ENCODE measurements around the gene UNC5C. TPM values are rescaled to one million over a fixed set of nuclear protein-coding genes. Genes with fewer than 3 reads are reported as not detected.

The UNC5C gene
- total RNA-seq, 2 donors from 2014 or later, result 0.52 to 2.0 TPM

DNA sequence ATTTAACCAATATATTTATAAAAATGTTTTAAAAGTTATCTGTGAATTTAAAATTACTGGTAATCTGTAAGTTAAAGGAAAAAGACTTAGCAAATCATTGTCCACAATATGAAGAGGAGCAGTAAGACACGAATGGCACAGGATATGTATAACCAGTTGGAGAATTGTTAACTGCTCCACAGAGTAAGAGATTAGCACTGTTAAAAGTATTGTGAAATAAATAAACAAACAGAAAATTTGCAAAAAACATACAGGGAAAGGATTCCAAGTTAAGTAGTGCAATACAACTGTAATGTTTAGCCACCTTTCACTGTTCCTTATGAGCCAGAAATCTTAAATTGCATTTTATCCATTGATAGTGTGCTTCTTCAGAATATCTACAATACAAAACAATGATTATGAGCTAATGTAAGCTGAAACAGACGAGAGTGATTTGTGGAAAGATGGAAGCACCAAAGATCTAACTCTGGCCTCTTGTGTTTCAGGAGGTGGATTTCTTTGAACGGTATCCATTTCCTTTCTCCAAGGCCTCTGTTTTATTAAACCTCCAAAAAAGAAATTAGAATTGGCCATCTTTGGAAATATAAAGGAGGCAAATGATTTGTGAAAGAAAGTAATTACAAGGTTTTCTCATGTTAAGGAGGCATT is 188.4 kb downstream of the UNC5C start:
- no peak overlapping the region for H3K27ac ChIP-seq
- DNase-seq (no peak), ATAC-seq (no peak)
- intact Hi-C loops (cut with DNase I), result no loop called here
- no peaks in the 10 kb centered on the region for H3K9me3 ChIP-seq
- TF ChIP-seq, protein P1, sequence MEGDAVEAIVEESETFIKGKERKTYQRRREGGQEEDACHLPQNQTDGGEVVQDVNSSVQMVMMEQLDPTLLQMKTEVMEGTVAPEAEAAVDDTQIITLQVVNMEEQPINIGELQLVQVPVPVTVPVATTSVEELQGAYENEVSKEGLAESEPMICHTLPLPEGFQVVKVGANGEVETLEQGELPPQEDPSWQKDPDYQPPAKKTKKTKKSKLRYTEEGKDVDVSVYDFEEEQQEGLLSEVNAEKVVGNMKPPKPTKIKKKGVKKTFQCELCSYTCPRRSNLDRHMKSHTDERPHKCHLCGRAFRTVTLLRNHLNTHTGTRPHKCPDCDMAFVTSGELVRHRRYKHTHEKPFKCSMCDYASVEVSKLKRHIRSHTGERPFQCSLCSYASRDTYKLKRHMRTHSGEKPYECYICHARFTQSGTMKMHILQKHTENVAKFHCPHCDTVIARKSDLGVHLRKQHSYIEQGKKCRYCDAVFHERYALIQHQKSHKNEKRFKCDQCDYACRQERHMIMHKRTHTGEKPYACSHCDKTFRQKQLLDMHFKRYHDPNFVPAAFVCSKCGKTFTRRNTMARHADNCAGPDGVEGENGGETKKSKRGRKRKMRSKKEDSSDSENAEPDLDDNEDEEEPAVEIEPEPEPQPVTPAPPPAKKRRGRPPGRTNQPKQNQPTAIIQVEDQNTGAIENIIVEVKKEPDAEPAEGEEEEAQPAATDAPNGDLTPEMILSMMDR (IDR thresholded peaks at IDR 0.05), result no peak
- no peak for TF ChIP-seq POLR2A (IDR thresholded peaks at IDR 0.05)
- WGBS, 2 donors, result 56 to 60% methylated on average over 3 of the region's 3 CpGs
- no peak overlapping the region for H3K4me3 ChIP-seq
- H3K27me3 ChIP-seq, result no peaks in the 10 kb centered on the region
- no peaks in the 10 kb centered on the region for H3K36me3 ChIP-seq (replicated peaks in 1 of 2; ENCODE audit: insufficient read depth in 1 of 2, low read depth in 2 of 2)
- no peaks in the 10 kb centered on the region for H3K4me1 ChIP-seq

DNA sequence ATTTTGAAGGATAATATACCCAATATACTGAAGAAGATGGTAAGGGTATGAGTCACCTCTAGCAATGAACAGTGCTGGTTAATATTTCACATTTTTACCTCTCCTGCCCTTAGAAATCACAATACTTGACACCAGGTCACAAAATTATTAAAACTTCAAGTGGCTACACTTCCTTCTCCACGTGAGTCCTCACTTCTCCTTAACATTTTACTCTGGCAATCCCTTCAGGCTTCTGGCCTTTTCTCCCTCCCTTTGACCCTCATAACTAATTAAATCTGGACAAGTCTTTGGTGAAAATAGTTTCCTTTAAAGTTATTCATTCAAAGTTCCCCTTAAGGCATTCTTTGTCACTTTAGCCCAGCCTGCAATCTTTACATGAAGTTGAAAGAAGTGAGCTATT is 190.4 kb downstream of the UNC5C start:
- Histone ChIP-seq H3K4me3 (no peak overlapping the region), H3K27me3 (no peaks in the 10 kb centered on the region), H3K4me1 (no peaks in the 10 kb centered on the region), H3K36me3 (replicated peaks in 1 of 2; ENCODE audit: insufficient read depth in 1 of 2, low read depth in 2 of 2) (no peaks in the 10 kb centered on the region), H3K27ac (no peak overlapping the region), H3K9me3 (no peaks in the 10 kb centered on the region)
- DNase-seq (no peak), ATAC-seq (no peak)
- TF ChIP-seq POLR2A (IDR thresholded peaks at IDR 0.05), result no peak
- TF ChIP-seq, protein P1 (IDR thresholded peaks at IDR 0.05), result no peak
- intact Hi-C loops (cut with DNase I), result no loop called here
- WGBS, 2 donors, result 14 to 38% methylated on average over 1 of the region's 1 CpG

DNA sequence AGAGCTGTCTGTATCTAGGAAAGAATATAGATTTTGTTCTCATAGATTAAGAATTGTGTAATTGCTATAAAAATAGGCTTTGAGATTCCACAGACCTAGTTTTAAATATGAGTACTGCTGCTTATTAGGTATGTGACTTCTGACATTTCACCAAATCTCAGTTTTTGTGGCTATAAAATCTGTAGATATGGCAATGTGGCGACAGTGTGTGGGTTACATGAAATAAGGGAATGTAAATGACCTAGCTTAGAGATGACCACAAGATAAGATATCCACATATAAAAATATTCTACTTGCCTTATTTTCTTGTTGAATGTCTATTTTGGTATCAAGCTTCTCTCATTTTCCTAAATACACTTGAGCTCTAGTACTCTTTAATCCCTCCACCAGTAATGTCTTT is 193.8 kb downstream of the UNC5C start:
- intact Hi-C loops (cut with DNase I), result no loop called here
- TF ChIP-seq, protein P1 (IDR thresholded peaks at IDR 0.05), result no peak
- TF ChIP-seq POLR2A (IDR thresholded peaks at IDR 0.05), result no peak
- no peak overlapping the region for H3K4me3 ChIP-seq
- no peaks in the 10 kb centered on the region for H3K36me3 ChIP-seq (replicated peaks in 1 of 2; ENCODE audit: insufficient read depth in 1 of 2, low read depth in 2 of 2)
- no peak overlapping the region for H3K27ac ChIP-seq
- DNase-seq (no peak), ATAC-seq (no peak)
- WGBS, 2 donors, result 72 to 79% methylated on average over 1 of the region's 1 CpG
- no peaks in the 10 kb centered on the region for H3K9me3 ChIP-seq
- H3K4me1 ChIP-seq, result no peaks in the 10 kb centered on the region
- H3K27me3 ChIP-seq, result no peaks in the 10 kb centered on the region

DNA sequence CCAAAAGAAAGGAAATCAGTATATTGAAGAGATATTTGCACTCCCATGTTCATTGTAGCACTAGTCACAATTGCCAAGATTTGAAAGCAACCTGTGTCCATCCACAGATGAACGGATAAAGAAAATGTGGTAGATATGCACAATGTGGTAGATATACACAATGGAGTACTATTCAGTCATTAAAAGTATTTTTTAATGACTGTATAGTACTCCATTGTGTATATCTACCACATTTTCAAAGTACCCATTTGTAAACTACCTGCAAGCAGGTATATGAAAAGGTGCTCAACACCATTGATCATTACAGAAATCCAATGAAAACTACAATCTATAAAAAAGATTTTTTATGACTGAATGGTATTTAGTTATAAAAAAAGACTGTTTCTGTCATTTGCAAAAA is 200.4 kb downstream of the UNC5C start:
- WGBS, 2 donors, result 62 to 69% methylated on average over 1 of the region's 1 CpG
- Histone ChIP-seq H3K4me1 (no peaks in the 10 kb centered on the region), H3K4me3 (no peak overlapping the region), H3K9me3 (peaks cover 0 to 10% (median 0%) of the 10 kb centered on the region in 3 donors), H3K27me3 (no peaks in the 10 kb centered on the region), H3K36me3 (replicated peaks in 1 of 2; ENCODE audit: insufficient read depth in 1 of 2, low read depth in 2 of 2) (no peaks in the 10 kb centered on the region), H3K27ac (no peak overlapping the region)
- intact Hi-C loops (cut with DNase I), result no loop called here
- ATAC-seq (no peak), DNase-seq (no peak)
- TF ChIP-seq, protein P1 (IDR thresholded peaks at IDR 0.05), result no peak
- no peak for TF ChIP-seq POLR2A (IDR thresholded peaks at IDR 0.05)

DNA sequence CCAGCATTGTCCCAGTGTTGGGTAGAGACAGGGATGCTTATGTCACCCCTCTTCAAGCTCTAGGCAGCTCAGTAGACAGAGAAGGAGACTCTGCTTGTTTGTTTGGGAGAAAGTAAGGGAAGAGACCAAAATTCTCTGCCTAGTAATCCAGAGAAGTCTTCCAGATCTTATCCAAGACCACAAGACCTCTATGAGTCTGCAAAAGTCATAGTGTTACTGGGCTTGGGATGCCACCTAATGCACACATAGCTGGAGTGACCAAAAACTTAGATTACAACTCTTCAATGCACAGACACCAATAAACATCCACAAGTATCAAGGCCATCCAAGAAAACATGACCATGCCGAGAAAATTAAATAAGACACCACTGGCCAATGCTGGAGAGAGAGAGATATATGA is 205.5 kb downstream of the UNC5C start:
- TF ChIP-seq POLR2A (IDR thresholded peaks at IDR 0.05), result no peak
- TF ChIP-seq, protein P1 (IDR thresholded peaks at IDR 0.05), result no peak
- peaks cover 0 to 10% (median 0%) of the 10 kb centered on the region in 3 donors for H3K9me3 ChIP-seq
- H3K4me3 ChIP-seq, result no peak overlapping the region
- H3K4me1 ChIP-seq, result no peaks in the 10 kb centered on the region
- 65 to 81% methylated on average over 1 of the region's 1 CpG for WGBS, 2 donors
- ATAC-seq (no peak), DNase-seq (no peak)
- H3K36me3 ChIP-seq (replicated peaks in 1 of 2; ENCODE audit: insufficient read depth in 1 of 2, low read depth in 2 of 2), result no peaks in the 10 kb centered on the region
- H3K27ac ChIP-seq, result no peak overlapping the region
- intact Hi-C loops (cut with DNase I), result no loop called here
- no peaks in the 10 kb centered on the region for H3K27me3 ChIP-seq
